Ammon's horn (tissue), 1 donor: Measurements from ENCODE around the gene PALLD.

ENCODE experiments used
- DNase-seq: peaks from one replicate; pipeline ENCODE4 v3.0.0-alpha.2; 2016; ENCODE audit warnings: low spot score

The PALLD gene

DNA sequence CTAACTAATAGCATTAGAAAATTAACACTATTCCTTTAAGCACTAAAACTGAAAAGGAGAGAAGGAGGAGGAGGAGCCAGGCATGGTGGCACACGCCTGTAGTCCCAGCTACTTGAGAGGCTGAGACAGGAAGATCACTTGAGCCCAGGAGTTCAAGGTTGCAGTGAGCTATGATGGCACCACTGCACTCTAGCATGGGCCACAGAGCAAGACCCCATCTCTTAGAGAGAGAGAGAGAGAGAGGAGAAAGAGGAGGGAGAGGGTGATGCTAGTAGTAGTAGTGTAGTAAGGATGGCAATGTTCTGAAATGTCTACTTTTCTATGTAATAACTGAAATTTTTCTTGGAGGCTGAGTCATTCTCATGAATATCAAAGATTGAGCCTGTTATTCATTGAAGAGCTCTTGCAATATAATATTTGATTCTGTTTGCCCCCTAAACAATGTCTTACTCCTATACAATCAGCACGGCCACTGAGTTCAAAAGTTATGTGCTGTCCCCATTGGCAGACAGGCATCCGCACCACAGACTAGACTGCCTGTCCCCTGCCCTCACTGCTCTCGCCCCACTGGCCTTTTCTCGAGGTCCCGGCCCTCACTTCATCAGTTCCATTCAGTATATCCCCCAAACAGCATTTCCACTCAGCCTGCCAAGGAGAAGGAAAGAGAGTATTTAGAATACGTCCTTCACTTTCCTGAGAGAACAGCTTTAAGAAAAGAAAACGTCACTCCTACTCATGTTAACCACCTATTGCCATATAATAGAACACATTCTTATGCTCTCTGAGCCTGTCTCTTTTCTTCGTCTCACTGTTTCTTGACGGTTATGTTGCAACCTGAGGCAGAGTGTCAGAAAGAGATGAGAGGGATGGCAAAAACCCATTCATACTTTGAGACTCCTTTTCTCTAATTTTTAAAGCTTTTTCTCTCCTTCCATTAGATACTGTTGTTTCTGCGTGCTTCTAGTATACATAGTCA lies 238.1 kb downstream of the PALLD start:
- DNase-seq = no peak

DNA sequence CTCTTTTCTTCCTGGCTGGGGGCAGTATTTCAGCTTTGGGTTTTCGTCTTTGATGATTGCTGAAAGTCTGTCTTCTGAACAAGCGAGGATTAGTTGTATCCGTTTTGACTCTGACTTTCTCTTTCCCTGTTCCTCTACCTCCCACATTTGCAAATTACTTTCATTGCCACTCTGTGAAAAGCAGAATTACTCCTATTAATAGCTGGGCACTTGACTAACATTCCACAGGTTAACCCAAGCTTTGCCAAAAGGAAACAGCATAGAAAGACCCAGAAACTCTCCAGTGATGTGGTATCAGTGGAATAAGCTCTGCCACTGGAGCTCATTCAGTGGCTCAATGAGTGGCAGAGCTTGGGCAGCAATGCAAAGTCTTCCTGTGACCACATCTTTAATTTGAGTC lies 238.9 kb downstream of the PALLD start:
- DNase-seq = no peak

DNA sequence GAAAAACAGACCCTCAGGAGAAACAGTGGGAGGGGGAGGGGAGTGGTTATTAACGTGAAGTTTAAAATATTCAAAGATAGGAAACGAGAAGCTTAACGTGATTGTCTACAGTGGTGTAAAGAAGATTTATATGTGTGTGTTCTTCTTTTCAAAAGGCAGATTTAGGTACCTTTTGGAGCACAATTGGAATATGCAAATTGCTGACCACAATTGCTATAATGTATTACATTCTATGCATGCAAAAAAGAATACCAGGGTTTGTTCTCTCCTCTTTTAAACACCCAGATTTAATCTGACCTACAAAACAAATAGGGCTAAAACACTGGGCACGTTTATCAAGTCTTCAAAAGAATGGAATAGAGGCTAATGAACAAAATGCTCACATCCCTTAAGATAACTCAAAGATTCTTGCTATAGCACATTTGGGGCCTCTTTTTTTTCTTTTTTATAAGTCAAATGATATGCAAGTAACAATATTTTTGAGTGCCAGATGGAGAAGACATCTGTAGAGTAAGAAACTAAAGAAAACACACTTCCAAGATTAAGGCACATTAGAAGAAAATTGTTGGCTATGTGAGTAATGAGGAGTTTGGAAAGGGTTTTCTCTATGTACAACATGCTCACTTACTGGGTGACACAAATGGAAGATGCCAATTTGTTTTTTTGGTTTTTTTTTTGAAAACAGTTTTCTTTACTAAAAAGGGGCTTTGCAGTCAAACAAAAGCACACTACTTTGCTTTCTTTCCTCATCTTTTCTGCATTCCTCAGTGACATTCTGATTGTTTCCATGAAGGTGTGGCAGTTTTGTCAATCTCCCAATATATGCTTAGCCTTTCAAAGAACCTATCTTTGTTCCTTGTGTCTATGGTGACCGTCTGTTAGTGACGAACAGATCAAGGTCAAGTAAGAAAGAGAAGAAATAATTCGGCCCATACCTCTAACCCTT lies 240.3 kb downstream of the PALLD start:
- no peak for DNase-seq

- DNase-seq = no peak
These were observed 240.9 kb downstream of the PALLD start for GRCh38 chr4:168737806-168738172.

- no peak for DNase-seq
These were observed 243.0 kb downstream of the PALLD start for GRCh38 chr4:168739886-168740285.

DNA sequence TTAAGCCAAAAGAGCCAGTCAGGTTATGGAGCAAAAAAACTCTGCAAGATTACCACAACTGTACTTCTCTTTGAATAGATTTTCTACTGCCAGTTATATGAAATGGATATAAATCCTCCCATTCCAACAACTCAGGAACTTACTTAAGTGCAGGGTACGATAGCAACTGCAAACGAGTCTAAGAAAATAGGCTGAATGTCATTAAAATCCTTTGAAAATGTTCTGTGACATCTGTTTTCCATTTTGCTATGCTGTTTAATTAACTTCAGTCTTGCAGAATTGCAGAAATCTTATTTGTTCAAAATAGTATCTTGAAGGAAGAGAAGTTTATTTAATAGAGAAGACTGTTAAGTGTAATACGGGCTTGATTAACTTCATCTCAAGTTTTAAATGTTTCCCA lies 243.8 kb downstream of the PALLD start:
- DNase-seq = no peak

DNA sequence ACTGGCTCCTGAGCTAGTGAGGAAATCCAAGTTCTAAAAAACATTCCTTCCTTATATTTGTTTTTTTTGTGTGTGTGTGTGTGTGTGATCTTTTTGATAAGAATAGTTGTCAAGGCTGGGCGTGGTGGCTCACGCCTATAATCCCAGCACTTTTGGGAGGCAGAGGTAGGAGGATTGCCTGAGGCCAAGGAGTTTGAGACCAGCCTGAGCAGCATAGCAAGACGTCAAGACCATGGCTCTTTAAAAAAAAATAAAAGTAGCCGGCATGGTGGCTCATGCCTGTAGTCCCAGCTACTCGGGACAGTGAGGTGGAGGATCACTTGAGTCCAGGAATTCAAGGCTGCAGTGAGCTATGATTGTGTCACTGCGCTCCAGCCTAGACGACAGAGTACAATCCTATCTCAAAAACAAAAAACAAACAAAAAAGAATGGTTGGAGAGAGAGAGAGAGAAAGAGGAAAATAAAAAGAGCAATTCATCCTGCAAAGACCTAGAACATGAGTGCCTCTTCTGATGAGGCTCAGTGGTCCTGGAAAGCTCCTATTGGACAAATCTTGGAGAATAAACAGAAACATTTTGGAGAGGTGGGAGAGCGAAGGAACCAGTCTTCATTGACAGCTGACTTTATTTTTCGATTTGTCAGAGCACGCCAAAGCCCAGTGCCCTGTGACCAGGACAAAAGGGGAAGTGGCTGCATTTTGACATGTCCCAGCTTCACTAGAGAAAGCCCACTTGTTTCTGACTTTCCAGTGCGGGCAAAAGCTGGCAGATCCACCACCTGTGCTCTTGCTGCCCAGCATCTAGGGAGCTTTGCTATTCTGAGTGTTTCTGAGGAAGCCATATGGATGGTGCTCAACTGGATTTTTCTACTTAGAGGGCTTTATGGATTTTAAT lies 244.7 kb downstream of the PALLD start:
- peak; percentile 40 for DNase-seq

- DNase-seq = no peak
These were observed 246.3 kb downstream of the PALLD start for GRCh38 chr4:168743131-168743530.

DNA sequence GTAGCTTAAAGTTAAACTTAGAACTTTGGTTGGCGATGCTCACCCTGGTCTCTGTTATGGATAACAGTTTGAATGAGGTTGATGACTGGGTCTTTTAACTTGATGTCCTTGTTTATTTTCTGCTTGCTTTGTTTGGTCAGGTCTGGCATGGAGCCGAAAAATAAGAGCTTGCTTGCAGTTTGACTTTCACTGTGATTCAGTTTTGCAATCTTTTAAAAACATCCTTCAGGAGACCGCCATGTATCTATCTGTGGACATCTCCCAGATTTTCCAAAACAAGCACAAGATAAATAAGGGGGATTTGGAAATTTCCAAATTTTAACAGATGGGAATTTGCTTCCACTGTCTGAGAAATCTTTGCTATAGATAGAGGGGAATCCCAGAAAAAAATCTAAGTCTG lies 246.7 kb downstream of the PALLD start:
- no peak for DNase-seq

- no peak for DNase-seq
These were observed 247.2 kb downstream of the PALLD start for GRCh38 chr4:168744021-168744420.

DNA sequence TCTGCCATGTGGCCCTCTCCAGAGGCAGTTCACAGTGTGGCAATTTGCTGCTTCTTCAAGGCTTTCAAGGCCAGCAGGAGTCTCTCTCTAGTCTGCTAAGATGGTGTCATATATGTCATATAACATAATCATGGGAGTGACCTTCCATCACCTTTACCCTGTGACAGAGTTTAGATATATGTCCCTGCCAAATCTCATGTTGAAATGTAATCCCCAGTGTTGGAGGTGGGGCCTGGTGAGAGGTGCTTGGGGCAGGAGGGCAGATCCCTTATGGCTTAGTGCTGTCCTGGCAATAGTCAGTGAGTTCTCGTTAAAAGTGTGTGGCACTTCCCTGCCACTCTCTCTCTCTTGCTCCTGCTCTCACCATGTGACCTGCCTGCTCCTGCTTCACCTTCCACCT lies 252.0 kb downstream of the PALLD start:
- no peak for DNase-seq

- DNase-seq = no peak
These were observed 254.7 kb downstream of the PALLD start for GRCh38 chr4:168751263-168752225.

DNA sequence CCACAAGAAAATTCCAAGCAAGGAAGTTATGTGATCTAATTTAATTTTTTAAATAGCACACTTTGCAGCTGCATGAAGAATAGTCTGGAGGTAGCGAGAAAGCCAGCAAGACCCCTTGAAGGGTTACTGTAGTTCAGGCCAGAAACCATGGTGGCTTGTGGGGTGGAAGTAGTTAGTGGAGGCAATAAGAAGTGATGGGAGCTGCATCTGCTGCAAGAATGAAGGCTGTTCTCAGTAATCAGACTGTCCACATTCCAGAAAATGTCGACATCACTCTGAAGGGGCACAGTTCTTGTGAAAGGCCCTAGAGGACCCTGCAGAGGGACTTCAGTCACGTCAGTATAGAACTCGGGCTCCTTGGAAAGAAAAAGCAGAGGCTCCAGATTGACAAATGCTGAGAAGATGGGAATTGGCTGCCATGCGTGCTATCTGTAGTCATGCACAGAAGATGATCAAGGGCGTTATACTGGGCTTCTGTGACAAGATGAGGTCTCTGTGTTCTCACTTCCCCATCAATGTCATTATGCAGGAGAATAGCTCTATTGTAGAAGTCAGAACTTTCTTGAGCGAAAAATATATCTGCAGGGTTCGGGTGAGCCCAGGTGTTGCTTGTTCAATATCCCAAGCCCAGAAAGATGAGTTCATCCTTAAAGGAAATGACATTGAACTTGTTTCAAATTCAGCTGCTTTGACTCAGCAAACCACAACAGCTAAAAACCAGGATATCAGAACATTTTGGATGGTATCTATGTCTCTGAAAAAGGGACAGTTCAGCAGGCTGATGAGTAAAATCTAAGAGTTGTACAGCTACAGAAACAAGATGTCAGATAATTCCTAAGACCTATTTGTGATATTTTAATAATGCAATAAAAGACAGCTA lies 259.0 kb downstream of the PALLD start:
- DNase-seq = no peak

DNA sequence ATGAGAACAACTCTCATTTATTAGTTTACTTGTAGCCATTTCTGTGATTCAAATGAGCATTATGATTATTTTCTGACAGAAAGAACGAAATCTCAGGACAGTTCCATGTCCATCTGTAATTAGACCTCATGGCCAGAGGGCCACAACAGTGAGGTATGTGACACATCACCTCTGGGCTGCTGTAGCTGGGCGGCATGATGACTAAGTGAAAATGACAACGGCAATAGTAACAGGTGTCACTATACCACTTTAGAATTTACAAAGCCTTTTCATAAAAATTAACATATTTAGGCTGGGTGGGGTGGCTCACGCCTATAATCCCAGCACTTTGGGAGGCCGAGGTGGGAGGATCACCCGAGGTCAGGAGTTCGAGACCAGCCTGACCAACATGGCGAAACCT lies 260.6 kb downstream of the PALLD start:
- no peak for DNase-seq

DNA sequence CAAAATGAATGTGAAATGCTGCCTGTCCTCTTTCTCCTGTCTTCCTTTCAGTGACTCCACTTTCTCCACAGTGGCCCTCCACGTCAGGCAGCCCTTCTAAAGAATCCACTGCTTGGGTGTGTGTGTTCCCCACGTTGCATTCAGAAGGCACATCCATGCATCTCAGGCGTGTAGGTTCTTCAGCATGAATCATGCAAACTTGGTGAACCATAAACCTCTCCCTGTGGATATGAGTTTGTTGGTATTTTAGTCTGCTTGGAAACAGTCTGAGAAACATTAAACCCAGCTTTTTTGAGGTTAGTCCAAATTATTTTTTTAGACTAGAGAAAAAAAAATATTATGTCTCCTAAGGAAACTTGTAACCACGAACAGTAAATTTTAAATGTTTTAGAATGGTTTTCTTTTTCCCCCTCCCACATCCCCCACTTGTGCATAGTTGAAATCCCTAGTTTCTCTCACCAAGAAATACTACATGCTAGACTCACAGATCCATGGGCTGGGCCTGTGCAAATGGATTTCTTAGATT lies 261.6 kb downstream of the PALLD start:
- DNase-seq = no peak

DNA sequence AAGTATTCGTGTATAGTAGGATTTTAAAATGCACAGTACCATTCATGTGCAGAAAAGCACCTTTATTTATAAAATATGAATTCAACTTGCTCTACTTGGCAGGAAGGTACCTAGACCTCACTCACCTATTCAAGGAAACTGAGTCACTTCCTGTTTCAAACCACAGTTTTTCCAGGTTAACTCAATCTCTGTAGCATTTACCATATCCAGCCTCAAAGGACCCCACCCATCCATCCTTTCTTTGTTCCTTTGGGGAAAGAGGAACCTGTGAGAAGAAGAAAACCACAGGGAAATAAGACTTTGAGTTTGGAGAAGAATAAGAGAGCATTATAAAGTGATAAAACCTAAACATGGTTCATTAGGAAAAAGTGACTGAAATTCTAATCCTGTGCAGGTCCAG lies 262.5 kb downstream of the PALLD start:
- DNase-seq = no peak

DNA sequence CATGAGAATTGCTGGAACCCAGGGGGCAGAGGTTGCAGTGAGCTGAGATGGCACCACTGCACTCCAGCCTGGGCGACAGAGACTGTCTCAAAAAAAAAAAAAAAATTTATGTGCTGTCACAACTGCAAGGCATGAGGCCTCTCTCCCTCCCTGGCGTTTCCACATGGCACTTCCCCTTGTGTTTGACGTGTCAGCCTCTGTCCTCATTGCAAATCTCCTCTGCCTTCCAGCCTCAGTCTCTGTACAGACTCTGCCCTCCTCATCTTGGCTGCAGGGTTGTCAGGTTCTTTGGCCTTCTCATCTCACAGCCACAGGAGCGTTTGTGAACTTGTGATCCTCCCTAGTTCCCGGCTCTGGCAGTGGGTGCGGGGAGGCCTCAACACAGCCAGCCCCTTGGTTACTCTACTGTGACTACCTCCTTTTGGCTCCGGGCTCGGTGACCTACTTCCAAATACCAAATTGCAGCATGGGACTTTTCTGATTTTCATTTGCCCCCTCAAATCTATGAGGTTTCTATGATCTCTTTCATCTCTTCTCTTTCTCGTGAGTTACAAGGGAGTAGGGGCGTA lies 263.2 kb downstream of the PALLD start:
- DNase-seq = no peak

DNA sequence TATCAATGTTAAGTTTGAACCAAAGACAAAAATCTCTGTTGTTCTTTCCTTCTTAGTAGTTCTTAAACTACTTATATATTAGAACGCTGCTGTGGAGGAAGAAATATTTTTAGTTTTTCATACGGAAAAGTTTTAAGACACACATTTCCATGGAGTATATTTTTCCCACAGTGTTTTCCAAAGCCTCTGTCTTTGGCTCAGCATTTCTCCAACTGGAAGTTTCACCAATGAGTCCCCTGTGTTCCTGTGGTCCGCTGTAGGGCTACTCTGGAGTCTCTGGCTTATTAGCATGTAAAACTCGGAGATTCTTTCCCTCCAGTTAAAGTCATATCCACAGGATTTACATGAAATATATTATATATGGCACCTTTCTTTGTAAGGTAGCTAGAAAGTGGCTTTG lies 264.2 kb downstream of the PALLD start:
- no peak for DNase-seq

DNA sequence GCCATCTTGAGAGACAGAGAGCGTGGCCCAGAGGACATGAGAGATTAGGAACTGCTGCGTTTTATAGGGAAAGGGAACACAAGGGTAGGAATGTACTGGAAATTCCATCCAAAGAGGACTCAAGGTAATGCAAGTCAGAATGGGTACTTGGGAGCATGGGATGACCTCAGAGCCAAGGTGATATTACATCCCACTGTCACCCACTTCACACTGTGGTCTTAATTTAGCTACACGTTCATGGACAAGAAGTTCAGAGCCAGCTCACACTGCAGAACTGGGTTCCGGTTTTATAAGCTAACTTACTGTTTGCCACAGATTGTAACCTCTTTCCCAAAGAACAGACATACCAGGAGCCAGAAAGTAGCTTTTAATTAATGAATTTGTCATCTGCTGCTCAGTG lies 268.5 kb downstream of the PALLD start:
- no peak for DNase-seq
